Dedifferentiated amniotic fluid mesenchymal stem cell (primary cell): Measurements from ENCODE around the gene ENOX1.

Experiments used
- DNase-seq: peaks from one replicate; pipeline ENCODE4 v3.0.0-alpha.2; 2016; ENCODE audit errors: extremely low spot score

ENOX1 gene

GRCh38 chr13:43251961-43252360 is 534.8 kb downstream of the ENOX1 start:
- no peak for DNase-seq

GRCh38 chr13:43246382-43246781 is 540.4 kb downstream of the ENOX1 start:
- DNase-seq = no peak

DNA sequence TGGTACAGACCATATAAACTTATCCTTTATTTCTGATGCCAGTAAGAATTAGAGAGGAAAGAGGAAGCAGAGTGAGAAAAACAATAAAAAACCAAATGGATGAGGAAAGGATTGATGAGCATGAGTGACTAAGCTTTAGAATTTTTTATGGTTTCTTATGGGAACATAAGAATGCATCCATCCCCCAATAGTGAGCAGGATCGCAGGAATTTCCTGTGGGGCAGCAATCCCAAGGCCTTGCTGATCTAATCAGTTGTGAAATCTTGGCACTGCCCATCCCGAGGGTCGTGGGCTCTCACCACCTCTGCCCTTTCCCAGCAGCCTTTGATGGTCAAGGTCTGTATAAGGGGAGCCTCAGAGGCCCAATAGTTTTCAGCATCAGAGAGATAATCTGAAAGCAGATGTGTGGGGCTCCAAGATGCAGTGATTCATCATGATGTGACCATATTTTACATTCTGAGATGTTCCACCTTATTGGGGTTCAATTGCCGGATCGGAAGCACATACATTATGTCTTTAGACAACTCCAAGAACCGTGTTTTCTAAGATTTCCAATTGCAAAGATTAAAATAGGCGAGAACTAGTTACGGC is 541.3 kb downstream of the ENOX1 start:
- DNase-seq = peak; percentile 45

DNA sequence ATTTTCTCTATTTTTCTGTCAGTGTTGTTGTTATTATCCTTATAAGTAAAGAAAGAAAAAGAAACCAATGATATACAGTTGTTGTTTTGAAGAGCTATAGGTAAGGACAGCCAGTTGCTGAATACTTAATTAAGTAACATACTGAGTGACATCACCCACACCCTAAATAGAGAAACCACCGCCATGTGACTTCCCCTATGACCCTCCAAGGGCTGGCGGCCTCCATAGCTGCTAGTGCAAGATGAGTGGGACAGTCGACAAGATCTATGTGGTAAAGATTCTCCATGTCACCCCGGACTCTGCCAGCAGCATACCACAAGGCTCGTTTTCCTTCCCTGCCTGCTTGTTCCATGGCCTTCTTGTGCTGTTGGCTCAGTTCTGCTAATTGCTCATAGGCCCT is 542.3 kb downstream of the ENOX1 start:
- DNase-seq = no peak

DNA sequence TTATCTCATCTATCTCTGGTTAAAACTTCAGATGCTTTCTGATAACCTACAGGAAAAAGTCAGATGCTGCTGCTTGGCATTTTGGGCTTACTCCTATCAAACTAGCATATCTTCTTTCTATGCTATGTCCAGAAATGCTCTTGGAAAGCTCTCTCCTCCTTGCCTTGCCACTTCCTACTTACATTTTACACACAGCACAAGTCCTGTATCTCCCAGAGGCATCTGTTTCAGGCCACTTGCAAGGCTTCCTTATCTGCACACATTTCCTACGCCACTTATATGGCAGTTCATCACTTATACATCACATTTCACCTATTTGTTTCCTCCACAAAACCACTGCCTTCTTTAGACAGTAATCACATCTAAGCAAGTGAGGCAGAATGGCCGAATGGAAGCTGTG is 543.1 kb downstream of the ENOX1 start:
- no peak for DNase-seq

DNA sequence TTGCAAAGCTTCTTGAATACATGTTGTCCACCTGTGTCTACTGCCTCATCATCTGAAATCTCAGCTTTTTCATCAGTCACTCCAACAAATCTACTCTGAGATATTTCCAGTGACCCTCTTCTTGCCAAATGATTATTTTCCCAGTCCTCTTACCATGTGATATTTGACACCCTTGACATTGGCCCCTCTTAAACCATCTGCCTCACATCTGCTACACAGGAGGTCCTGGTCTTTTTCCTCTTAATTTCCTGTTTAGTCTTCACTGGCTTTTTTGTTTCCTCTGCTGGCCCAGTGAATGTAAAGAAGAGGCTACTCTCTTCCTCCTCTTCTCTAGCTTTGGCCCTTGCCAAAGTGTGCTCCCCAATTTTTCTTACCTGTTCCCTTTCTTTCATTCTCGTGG is 544.7 kb downstream of the ENOX1 start:
- DNase-seq = no peak

GRCh38 chr13:43240278-43240677 is 546.5 kb downstream of the ENOX1 start:
- no peak for DNase-seq

GRCh38 chr13:43239275-43239840 is 547.4 kb downstream of the ENOX1 start:
- no peak for DNase-seq

DNA sequence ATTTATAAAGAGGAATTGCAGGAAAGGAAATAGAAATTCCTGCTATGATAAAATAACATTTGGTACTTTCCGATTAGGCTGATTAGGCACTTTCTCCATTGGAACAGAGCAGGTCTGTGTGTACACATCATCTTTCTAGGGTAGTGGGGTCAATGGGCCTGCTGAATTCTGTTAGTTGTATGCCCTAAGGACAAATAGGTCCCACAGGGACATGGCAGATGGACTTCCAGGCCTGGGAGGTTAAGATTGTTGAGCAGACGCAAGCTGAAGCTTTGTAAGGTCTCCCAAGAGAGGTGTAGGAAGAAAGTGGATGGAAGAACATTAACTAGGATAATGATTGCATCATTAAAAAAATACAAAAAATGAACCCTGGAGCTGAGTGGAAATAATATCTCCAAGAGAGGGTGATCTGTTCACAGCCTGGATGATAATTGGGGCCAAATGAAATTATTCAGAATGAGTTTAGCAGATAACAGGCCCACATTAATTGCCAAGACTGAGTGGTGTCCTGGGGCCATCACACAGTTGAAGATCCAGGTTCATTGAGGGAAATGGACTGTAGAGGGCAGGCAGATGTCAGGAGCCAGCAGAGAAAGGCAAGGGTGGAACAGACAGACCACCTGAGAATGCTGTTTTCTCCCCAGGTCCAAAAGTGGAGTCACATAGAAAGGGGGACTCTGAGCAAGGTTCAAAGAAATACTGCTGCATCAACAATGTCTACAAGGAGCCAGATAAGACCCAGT is 548.3 kb downstream of the ENOX1 start:
- DNase-seq = no peak

- no peak for DNase-seq
Measured at GRCh38 chr13:43237616-43238015, 549.2 kb downstream of the ENOX1 start.

DNA sequence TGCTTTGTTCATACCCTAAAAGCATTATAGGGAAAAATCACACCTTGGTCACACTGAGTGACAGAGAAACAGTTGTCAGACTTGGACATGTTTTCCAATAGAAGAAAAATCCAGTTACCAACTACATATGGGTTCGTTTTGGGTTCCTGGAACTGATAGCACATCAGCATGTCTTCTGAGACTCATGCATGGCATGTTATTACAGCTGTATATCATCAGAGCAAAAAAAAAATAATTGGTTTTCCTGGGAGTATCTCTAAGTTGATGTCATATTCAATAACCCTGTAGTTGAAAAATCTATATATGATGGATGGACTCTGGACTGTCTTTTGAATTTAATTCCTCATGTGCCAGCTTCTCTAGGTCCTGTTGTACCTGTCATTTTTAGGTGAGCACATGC is 551.7 kb downstream of the ENOX1 start:
- no peak for DNase-seq

GRCh38 chr13:43232873-43233265 is 553.9 kb downstream of the ENOX1 start:
- no peak for DNase-seq

DNA sequence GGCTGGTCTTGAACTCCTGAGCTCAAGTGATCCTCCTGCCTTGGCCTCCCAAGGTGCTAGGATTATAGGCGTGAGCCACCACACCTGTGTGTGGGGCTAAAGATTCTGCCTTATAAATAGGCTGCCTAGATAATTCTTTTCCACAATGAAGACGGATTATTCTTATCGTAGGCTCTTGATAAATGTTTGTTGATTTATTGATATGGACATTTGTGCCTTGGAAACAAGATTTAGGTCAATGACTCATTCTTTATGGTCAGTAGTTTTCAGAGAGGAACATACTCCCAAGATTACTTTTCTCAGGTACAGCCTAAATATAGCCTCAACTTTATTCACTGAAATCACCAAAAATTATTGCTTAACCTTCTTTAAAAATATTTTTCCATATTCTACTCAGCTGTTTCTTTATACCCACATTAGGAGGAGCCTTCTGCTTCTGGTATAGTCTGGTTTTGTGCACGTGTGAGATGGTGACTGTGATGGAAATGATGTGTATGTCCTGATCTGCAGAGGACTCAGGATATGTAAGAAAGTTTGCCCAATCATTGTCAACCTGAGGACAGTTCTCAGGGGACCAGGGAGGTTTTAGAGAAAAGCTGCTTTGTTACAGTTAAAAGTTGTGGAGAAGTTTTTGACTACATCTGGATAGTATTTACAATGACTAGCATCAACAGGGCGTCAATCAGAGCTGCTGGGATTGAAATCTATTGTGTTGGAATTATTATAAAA is 554.5 kb downstream of the ENOX1 start:
- DNase-seq = no peak

DNA sequence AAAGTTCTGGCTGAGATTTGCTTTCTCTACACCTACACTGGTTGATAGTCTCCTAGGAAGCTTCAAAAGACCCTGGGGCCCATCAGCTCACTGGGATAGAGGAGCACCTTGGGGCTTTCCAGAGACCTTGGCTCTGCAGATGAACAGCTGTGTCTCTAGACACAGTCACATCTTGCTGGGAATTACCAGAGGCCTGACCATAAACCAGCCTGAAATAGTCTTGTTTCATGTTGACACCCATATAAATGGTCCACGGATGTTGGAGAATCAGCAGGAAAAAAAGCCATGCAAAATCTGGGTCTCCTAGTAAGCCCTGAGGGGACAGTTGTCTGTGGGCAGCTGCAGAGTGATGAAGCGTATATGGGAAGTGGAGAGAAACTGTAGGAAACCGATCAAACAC is 555.8 kb downstream of the ENOX1 start:
- no peak for DNase-seq

DNA sequence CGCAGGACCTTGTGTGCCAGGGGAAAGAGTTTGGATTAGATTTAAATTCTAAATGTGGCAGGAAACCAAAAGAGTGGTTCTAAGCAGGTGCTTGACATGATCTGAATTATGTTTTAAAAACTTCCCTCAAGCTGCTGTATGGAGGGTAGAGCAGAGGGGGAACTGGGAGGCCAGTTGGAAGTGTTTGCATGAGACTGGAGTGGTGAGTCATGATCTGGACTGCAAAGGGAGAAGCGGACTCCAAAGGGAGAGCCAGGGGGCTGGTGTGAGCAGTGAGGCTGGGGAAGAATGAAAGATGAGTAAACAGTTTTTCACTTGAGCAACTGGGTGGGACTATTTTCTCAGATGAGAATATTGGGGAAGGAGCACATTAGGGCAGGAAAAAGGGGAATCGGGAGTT is 557.3 kb downstream of the ENOX1 start:
- DNase-seq = no peak

- DNase-seq = no peak
Measured at GRCh38 chr13:43227721-43228120, 559.1 kb downstream of the ENOX1 start.

GRCh38 chr13:43223216-43223615 is 563.6 kb downstream of the ENOX1 start:
- DNase-seq = no peak

DNA sequence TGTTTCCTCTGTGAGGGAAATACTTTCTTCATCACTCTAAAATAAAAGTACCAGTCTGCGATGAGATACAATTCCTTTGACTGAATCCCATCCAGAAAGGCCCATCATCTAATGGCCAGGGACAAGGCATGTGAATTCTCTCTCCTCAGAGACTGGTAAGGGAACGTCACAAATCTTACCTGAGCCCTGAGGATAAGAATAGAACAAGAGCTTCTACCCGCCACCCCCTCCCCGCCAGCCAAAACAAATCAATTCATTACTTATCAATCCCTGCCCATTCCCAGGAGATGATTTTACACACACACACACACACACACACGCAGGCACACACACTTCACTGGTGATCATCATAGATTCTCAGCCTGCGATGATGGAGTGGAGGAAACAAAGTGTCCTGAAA is 564.7 kb downstream of the ENOX1 start:
- no peak for DNase-seq

GRCh38 chr13:43221611-43222010 is 565.2 kb downstream of the ENOX1 start:
- no peak for DNase-seq

DNA sequence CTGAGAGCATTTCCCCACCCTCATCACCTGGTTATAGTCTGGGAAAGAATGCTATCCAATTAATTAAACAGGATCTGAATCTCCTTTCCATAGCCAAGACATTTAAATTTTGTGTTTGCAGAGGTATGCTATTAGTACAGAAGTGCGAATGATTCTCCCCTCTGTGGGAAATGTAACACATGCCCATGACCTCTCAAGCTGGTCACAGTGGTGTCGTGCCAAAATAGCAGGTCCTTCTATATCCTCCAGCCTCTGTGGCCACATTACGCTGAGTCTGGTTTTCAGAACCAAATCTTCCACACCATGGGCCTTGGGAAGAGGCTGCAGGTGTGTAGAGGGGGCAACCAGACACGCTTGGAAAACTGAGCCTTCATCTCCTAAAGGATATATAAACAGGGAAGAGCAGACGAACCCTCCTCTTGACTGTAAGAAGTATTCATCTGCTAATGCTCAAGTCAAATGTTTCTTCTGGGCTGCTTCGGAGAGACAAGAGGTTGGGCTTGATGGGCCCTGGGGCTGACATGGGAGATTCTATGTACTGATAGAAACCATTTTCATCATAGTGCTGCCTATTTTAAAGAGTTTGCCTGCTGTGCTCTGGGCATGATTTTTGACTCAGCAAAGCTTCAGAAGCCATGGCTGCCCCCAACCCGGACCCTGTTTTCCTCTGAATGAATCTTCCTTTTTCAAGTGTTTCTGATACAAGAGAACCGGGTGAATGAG is 565.7 kb downstream of the ENOX1 start:
- DNase-seq = no peak

DNA sequence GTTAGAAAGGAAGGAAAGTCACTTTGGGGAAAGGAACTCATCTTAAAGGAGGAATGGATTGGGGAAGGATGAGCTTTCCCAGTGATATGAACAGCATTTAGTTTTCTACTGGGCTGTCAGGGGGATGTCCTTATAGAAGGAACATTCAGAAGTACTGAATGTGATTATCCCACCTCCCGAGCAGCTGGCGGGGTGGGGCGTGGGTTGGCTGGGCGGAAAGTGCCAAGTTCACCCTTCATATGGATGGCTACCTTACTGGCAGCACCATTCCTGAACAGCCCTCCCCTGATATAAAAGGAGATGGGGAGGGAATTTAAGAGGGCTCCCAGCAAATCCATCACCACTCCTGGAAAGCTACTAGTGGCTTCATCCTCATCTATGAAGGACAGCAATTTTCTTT is 572.6 kb downstream of the ENOX1 start:
- DNase-seq = no peak

DNA sequence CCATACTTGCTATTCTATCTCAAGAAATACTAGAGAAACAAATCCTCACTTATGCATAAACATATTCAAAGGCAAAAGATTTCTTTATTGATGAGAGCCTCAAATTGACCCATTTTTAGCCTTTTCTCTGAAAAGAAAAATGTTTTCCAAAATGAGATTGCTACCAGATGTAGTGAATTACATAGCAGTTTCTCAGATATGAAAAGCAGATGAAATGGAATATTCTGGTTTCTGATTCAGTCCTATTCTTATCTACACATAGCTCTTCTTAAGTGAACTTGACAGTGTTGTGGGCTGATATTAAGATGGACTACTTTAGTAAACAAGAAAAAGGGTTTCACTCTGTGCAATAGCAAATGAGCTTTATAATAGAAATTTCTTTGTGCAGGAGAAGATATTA is 579.9 kb downstream of the ENOX1 start:
- no peak for DNase-seq
